Panc1 (cell line): ENCODE results near the gene METTL22. TPM values are rescaled to one million over a fixed set of nuclear protein-coding genes. Genes with fewer than 3 reads are reported as not detected.

Source experiments
- ATAC-seq: fragments of 200-7000 bp; cut with Tn5 transposase; 2 replicates; pipeline ENCODE4 v1.9.1; 2020; ENCODE audit warnings: mild to moderate bottlenecking, moderate library complexity
- BruUV-seq: library from RNA; stranded (reverse); fragments of 400-500 nt; replicated peaks from 2 replicates; lab custom pipeline; 2021; lab: Mats Ljungman, UMichigan
- CTCF ChIA-PET: fragments of 300-600 bp; sonication (Branson Sonifier 250); formaldehyde crosslinking; loops from one replicate; lab custom pipeline; 2022; ENCODE audit warnings: antibody characterized with exemption; lab: Charles Lee
- POLR2A ChIA-PET: fragments of 300-600 bp; sonication (Branson Sonifier 250); formaldehyde crosslinking; loops from one replicate; lab custom pipeline; 2022; ENCODE audit warnings: antibody characterized with exemption; lab: Charles Lee
- DNase-seq: peaks from one replicate; pipeline ENCODE4 v3.0.0-alpha.2; 2010; ENCODE audit warnings: low read depth, low spot score
- H3K27ac ChIP-seq: 2 replicates; pipeline ENCODE4 v1.5.1; 2011; ENCODE audit warnings: mild to moderate bottlenecking, low read length, inconsistent platforms
- H3K27me3 ChIP-seq: fragments of 200-500 bp; sonication (Bioruptor generic); 2 replicates; pipeline ENCODE4 v1.6.0; 2014; ENCODE audit warnings: low read length, inconsistent platforms; ENCODE audit not compliant: control insufficient read depth, insufficient read depth
- H3K36me3 ChIP-seq: fragments of 200-500 bp; sonication (Bioruptor generic); 2 replicates; pipeline ENCODE4 v1.5.1; 2014; ENCODE audit warnings: inconsistent platforms, mild to moderate bottlenecking, low read length, moderate library complexity; ENCODE audit not compliant: control insufficient read depth, insufficient read depth
- H3K4me1 ChIP-seq: 2 replicates; pipeline ENCODE4 v1.5.1; 2011; ENCODE audit warnings: inconsistent platforms, mild to moderate bottlenecking, low read length, moderate library complexity; ENCODE audit not compliant: control insufficient read depth, insufficient read depth
- H3K4me3 ChIP-seq, 2 experiments: 2 replicates each; pipeline ENCODE4 v1.5.1; 2011 to 2012; ENCODE audit warnings: low read depth in 2 of 2, low read length in 2 of 2, mild to moderate bottlenecking in 2 of 2, inconsistent platforms in 1 of 2, moderate library complexity in 1 of 2
- H3K9me3 ChIP-seq: fragments of 200-500 bp; sonication (Bioruptor generic); 2 replicates; pipeline ENCODE4 v1.5.1; 2014; ENCODE audit warnings: low read depth, mild to moderate bottlenecking, inconsistent platforms, low read length, moderate library complexity; ENCODE audit not compliant: control insufficient read depth, insufficient read depth
- POLR2AphosphoS5 ChIP-seq: IDR thresholded peaks from 2 replicates; pipeline ENCODE4 v1.6.1; 2012; ENCODE audit warnings: mild to moderate bottlenecking, low read depth, low read length, moderate library complexity
- REST ChIP-seq, 2 experiments: IDR thresholded peaks; 2 replicates each; pipeline ENCODE4 v1.6.1; 2011 to 2012; ENCODE audit warnings: low read depth in 2 of 2, control low read depth in 1 of 2, low read length in 1 of 2, mild to moderate bottlenecking in 1 of 2, moderate library complexity in 1 of 2; ENCODE audit not compliant: insufficient read depth in 1 of 2
- SIN3A ChIP-seq: IDR thresholded peaks from 2 replicates; pipeline ENCODE4 v1.6.1; 2012; ENCODE audit warnings: low read depth, mild to moderate bottlenecking, low read length, moderate library complexity, borderline replicate concordance; ENCODE audit not compliant: insufficient read depth
- TCF7L2 ChIP-seq: IDR thresholded peaks from 2 replicates; pipeline ENCODE4 v1.6.1; 2011; ENCODE audit warnings: mild to moderate bottlenecking, low read depth, low read length, inconsistent platforms
- in situ Hi-C: cut with HindIII; loops from 2 replicates; pipeline ENCODE4 v1.10.0; 2016; ENCODE audit warnings: low sequenced_read_pairs, low pct_unique_long_range_greater_than_20kb
- intact Hi-C: fragments of 100-400 bp; cut with micrococcal nuclease; formaldehyde crosslinking; loops from one replicate; pipeline ENCODE4 v1.10.0; 2022; ENCODE audit not compliant: unreplicated experiment
- total RNA-seq: library from RNA; stranded (reverse); gene quantifications from one replicate; pipeline ENCODE4 v1.2.1, GENCODE V29; 2021; ENCODE audit not compliant: unreplicated experiment
- TF ChIP-seq, protein P1 (sequence below): fragments of 450-650 bp; IDR thresholded peaks from 2 replicates; pipeline ENCODE4 v1.5.1; 2017; ENCODE audit warnings: mild to moderate bottlenecking

Gene METTL22
- total RNA-seq, 1 experiment from 2014 or later: 31.8 TPM

DNA sequence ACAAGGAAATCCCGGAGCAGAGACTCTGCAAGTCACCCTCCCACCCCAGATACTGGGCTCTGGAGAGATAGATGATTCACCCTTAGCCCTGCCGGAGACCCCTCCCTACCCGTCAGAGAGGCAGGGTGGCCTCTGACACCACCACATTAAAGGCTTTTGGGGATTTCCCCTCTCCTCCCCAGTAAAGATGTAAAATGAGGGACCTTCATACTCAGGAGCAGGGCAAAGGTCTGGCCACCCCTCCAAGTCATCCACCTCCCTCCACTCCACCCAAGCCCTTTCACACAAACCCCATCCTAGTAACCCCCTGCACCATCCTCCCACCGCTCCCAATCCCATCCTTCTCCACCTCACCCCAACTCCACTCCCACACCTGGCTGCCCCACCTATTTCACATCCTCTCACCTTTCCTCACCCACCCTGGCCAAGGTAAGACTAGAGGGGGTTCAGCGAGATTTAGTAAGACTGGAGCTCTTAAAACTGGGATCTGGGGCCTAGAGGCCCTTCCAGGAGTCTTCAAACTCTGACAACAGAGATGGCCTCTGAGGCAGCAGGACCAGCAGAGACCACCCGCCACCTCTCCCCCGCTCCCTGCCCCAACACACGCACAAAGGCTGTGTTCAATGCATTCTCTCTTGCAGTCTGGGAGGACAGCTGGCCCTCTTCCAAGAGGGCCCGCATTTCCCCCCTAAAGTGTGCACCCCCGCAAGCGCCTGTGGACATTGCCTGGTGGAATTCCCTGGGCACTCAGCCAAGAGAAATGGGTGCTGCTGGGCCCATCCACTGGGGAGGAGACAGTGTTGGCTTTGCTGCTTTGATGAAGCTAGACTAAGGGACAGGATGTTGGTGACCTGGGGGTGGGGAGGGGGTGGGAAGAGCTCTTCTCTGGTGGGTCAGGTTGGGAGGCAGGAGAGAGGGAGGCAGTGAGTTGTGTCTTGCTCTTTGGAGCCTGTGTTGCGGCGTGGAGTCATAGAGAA is 54.0 kb downstream of the METTL22 start:
- H3K4me3 ChIP-seq: peak overlapping the region in 1 of 2 experiments; percentile 64; a peak in 2 of 4 replicates
- ChIA-PET CTCF (no interaction called here), POLR2A (no interaction called here)
- intact Hi-C loops (no loop called here), in situ Hi-C loops (no loop called here)
- ATAC-seq (no peak), DNase-seq (no peak)
- no TSS peak for BruUV-seq
- H3K27ac ChIP-seq: no peak overlapping the region
- H3K36me3 ChIP-seq: no peaks in the 10 kb centered on the region
- TF ChIP-seq TCF7L2 (no peak), POLR2AphosphoS5 (no peak), REST (IDR thresholded peaks at IDR 0.05; ENCODE audit: insufficient read depth in 1 of 2, low read depth in 2 of 2, low read length in 1 of 2) (no peak), SIN3A (no peak)
- TF ChIP-seq, protein P1, sequence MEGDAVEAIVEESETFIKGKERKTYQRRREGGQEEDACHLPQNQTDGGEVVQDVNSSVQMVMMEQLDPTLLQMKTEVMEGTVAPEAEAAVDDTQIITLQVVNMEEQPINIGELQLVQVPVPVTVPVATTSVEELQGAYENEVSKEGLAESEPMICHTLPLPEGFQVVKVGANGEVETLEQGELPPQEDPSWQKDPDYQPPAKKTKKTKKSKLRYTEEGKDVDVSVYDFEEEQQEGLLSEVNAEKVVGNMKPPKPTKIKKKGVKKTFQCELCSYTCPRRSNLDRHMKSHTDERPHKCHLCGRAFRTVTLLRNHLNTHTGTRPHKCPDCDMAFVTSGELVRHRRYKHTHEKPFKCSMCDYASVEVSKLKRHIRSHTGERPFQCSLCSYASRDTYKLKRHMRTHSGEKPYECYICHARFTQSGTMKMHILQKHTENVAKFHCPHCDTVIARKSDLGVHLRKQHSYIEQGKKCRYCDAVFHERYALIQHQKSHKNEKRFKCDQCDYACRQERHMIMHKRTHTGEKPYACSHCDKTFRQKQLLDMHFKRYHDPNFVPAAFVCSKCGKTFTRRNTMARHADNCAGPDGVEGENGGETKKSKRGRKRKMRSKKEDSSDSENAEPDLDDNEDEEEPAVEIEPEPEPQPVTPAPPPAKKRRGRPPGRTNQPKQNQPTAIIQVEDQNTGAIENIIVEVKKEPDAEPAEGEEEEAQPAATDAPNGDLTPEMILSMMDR: no peak
- H3K27me3 ChIP-seq: no peaks in the 10 kb centered on the region
- no peaks in the 10 kb centered on the region for H3K9me3 ChIP-seq
- no peaks in the 10 kb centered on the region for H3K4me1 ChIP-seq

GRCh38 chr16:8676160-8676547 is 54.7 kb downstream of the METTL22 start:
- DNase-seq (no peak), ATAC-seq (no peak)
- in situ Hi-C loops: no loop called here
- no peaks in the 10 kb centered on the region for H3K4me1 ChIP-seq
- intact Hi-C loops: no loop called here
- ChIA-PET POLR2A (no interaction called here), CTCF (no interaction called here)
- TF ChIP-seq, protein P1: no peak
- no peaks in the 10 kb centered on the region for H3K36me3 ChIP-seq
- no peak overlapping the region for H3K4me3 ChIP-seq
- no peaks in the 10 kb centered on the region for H3K9me3 ChIP-seq
- H3K27me3 ChIP-seq: no peaks in the 10 kb centered on the region
- no peak overlapping the region for H3K27ac ChIP-seq
- BruUV-seq: no TSS peak
